AG09319 (cell line): Measurements from ENCODE around the gene MORF4L1.

ENCODE experiments used
- DNase-seq: peaks from one replicate; pipeline ENCODE4 v3.0.0-alpha.2; 2010; ENCODE audit warnings: low read depth; ENCODE audit errors: extremely low read depth
- CTCF ChIP-seq: IDR thresholded peaks from 2 replicates; pipeline ENCODE4 v1.5.1; 2011; ENCODE audit warnings: low read depth, mild to moderate bottlenecking, inconsistent platforms, low read length, moderate library complexity

The MORF4L1 gene

GRCh38 chr15:78872155-78872971, at the start of gene MORF4L1:
Gene MORF4L1 (plus strand): TSS chr15:78872890. CDS start chr15:78873018, 128 bp downstream.
- peak; percentile 94 for DNase-seq
- no peak for TF ChIP-seq CTCF

- no peak for TF ChIP-seq CTCF
- DNase-seq, result no peak
Observed at GRCh38 chr15:78828920-78829319, 43.8 kb upstream of the MORF4L1 start.

DNA sequence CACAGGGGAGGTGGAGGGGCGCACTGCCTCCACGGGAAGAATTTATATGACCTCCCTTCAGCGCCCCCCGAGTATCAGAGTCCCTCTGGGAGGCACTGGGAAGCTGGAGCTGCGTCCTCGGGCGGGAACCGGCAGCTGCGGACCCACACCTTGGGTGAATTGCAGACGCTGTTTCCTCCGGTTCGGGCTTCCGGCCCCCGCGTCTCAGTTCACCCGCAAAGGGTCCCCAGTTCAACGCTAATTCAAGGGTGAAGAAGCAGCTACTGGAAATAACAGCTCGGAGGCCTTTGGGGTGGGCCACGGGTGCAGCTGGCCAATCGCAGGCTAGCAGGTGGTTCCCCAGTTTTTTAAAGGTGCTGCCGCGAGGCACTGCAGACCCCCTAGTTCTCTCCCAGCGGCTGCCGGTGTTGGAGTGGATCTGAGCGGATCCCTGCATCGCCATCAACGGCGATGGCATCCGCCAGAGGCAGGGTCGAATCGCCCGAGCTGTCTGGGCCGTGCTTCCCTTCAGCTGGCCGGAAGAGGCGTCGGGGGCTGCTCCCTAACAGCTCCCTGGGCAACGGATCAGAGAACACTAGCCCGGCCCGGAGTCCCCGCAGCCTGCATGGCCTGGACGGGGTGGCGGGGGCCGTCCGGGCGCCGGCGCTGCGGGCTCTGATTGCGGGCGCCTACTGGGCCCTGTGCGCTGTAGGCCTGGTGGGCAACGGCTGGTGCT, 42.0 kb upstream of the MORF4L1 start:
- no peak for DNase-seq
- TF ChIP-seq CTCF, result no peak

DNA sequence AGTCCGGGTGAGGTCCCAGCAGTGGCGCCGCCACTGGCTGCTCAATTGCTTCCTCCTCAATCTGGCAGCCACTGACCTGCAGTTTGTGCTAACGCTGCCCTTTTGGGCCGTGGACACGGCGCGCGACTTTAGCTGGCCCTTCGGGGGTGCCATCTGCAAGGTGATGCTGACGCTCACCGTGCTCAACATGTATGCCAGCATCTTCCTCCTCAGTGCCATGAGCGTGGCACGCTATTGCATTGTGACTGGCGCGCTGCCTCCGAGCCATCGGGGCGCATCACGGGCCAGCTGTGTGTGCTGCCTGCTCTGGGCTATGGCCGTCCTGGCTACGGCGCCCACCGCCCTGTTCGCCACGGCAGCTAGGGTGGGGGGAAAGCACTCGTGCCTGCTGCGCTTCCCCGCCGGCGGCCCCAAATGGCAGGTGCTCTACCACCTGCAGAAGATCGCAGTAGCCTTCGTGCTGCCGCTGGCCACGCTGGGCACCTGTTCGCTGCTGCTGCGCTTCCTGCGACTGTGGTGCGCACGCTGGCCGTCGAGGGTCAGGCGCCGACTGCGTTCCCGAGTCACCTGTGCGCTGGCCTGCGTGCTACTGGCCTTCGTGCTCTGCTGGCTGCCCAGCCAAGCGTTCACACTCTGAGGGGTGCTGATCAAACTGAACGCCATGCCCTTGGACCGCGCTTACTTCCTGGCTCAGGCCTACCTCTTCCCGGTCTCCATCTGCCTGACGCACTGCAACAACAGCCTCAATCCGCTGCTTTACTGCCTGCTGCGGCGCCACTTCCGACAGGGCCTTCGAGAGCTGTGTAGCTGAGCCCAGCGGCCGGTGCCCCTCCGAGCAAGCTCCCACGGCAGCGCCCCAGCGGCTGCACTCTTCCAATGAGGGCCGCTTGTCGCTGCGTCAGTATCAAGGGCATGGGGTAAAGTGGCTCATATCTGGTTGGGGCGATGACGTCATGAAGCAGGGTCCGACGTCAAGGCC, 41.2 kb upstream of the MORF4L1 start:
- TF ChIP-seq CTCF, result no peak
- no peak for DNase-seq

GRCh38 chr15:78836333-78836732, 36.4 kb upstream of the MORF4L1 start:
- no peak for DNase-seq
- TF ChIP-seq CTCF, result no peak

DNA sequence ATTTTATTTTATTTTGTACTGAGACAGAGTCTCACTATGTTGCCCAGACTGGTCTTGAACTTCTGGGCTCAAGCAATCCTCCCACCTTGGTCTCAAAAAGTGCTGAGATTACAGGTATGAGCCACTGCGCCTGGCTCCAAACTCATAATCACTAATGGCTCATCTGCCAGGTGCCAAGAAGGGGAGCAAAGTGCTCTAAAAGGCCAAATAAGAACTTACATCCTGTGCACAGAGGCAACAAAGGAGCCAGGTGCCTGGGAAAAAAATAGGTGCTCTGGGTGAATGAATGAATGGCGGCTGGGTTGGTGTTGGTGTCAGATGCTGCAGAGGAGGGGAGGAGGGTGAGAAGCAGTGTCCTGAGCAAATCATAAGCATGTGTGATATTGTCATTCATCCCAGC, 35.6 kb upstream of the MORF4L1 start:
- TF ChIP-seq CTCF, result no peak
- DNase-seq, result no peak
